Caco-2 (cell line): ENCODE results near the gene MEGF6. TPM values are rescaled to one million over a fixed set of nuclear protein-coding genes. Genes with fewer than 3 reads are reported as not detected.

Experiments
- BruUV-seq: library from RNA; stranded (reverse); fragments of 400-500 nt; replicated peaks from 2 replicates; lab custom pipeline; 2021; lab: Mats Ljungman, UMichigan
- CTCF ChIA-PET: fragments of 300-600 bp; sonication (Branson Sonifier 250); formaldehyde crosslinking; loops from one replicate; lab custom pipeline; 2022; ENCODE audit warnings: antibody characterized with exemption; lab: Charles Lee
- POLR2A ChIA-PET: fragments of 300-600 bp; sonication (Branson Sonifier 250); formaldehyde crosslinking; loops from one replicate; lab custom pipeline; 2022; ENCODE audit warnings: antibody characterized with exemption; lab: Charles Lee
- DNase-seq, 2 experiments: peaks; one replicate each; pipeline versions ENCODE4 v3.0.0 to v3.0.0-alpha.2; 2020 to 2022
- H3K27me3 ChIP-seq: replicated peaks from 2 replicates; pipeline ENCODE4 v1.6.0; 2011; ENCODE audit warnings: low read length; ENCODE audit not compliant: control insufficient read depth, insufficient read depth
- H3K36me3 ChIP-seq: 2 replicates; pipeline ENCODE4 v1.5.1; 2011; ENCODE audit warnings: low read length; ENCODE audit not compliant: control insufficient read depth, insufficient read depth
- H3K4me1 ChIP-seq: fragments of 250-450 bp; sonication (Bioruptor Pico); 2 replicates; pipeline ENCODE4 v1.5.1; 2020; ENCODE audit warnings: mild to moderate bottlenecking
- H3K4me3 ChIP-seq: 2 replicates; pipeline ENCODE4 v1.5.1; 2011; ENCODE audit warnings: low read depth, mild to moderate bottlenecking, control low read depth, low read length
- H3K9me3 ChIP-seq: fragments of 250-450 bp; sonication (Bioruptor Pico); 2 replicates; pipeline ENCODE4 v1.5.1; 2020; ENCODE audit warnings: mild to moderate bottlenecking, moderate library complexity
- H3K27ac Mint-ChIP-seq: one replicate; pipeline ENCODE4 v1.8.0; 2022; ENCODE audit warnings: mixed read lengths; ENCODE audit not compliant: unreplicated experiment
- H3K27me3 Mint-ChIP-seq: one replicate; pipeline ENCODE4 v1.8.0; 2022; ENCODE audit warnings: mixed read lengths; ENCODE audit not compliant: insufficient read depth, unreplicated experiment
- H3K36me3 Mint-ChIP-seq: one replicate; pipeline ENCODE4 v1.8.0; 2022; ENCODE audit warnings: mild to moderate bottlenecking, mixed read lengths; ENCODE audit not compliant: insufficient read depth, unreplicated experiment
- H3K4me1 Mint-ChIP-seq: one replicate; pipeline ENCODE4 v1.8.0; 2022; ENCODE audit warnings: low read depth, mixed read lengths; ENCODE audit not compliant: unreplicated experiment
- H3K4me3 Mint-ChIP-seq: one replicate; pipeline ENCODE4 v1.8.0; 2022; ENCODE audit warnings: mild to moderate bottlenecking, moderate library complexity, mixed read lengths; ENCODE audit not compliant: unreplicated experiment
- H3K9me3 Mint-ChIP-seq: one replicate; pipeline ENCODE4 v1.8.0; 2022; ENCODE audit warnings: mixed read lengths; ENCODE audit not compliant: unreplicated experiment
- CTCF ChIP-seq, 2 experiments: fragments of 200-600 bp in 1 of 2; IDR thresholded peaks; 1 replicate in 1 of 2; 2 replicates in 1 of 2; pipeline versions ENCODE4 v1.5.1 to v1.8.0; 2011 to 2022; ENCODE audit warnings: antibody characterized with exemption in 1 of 2, control low read depth in 1 of 2, inconsistent platforms in 1 of 2, low read depth in 1 of 2, low read length in 1 of 2, mild to moderate bottlenecking in 1 of 2, moderate library complexity in 1 of 2; ENCODE audit not compliant: insufficient read depth in 1 of 2, severe bottlenecking in 1 of 2, unreplicated experiment in 1 of 2
- intact Hi-C: fragments of 100-400 bp; cut with micrococcal nuclease; formaldehyde crosslinking; loops from one replicate; pipeline ENCODE4 v1.10.0; 2022; ENCODE audit not compliant: unreplicated experiment
- total RNA-seq: library from RNA; stranded (reverse); gene quantifications from 2 replicates; pipeline ENCODE4 v1.2.3, GENCODE V29; 2022

Gene MEGF6
- total RNA-seq, 1 experiment from 2014 or later = 13.3 TPM

GRCh38 chr1:3541465-3541864, 69.8 kb downstream of the MEGF6 start:
- Histone ChIP-seq H3K36me3 (no peaks in the 10 kb centered on the region), H3K9me3 (no peaks in the 10 kb centered on the region), H3K4me1 (no peaks in the 10 kb centered on the region), H3K4me3 (no peak overlapping the region), H3K27me3 (no peaks in the 10 kb centered on the region)
- ChIA-PET POLR2A (no interaction called here), CTCF (no interaction called here)
- Mint-ChIP-seq H3K4me1 (peaks cover 4% of the 10 kb centered on the region), H3K9me3 (no peaks in the 10 kb centered on the region), H3K27ac (no peak overlapping the region), H3K36me3 (no peaks in the 10 kb centered on the region), H3K27me3 (no peaks in the 10 kb centered on the region), H3K4me3 (no peak overlapping the region)
- intact Hi-C loops = no loop called here
- no TSS peak for BruUV-seq
- no peak for DNase-seq
- no peak for TF ChIP-seq CTCF (IDR thresholded peaks at IDR 0.05; ENCODE audit: insufficient read depth in 1 of 2, low read depth in 1 of 2, low read length in 1 of 2, severe bottlenecking in 1 of 2, unreplicated experiment in 1 of 2)

GRCh38 chr1:3540876-3541275, 70.4 kb downstream of the MEGF6 start:
- no peaks in the 10 kb centered on the region for H3K27me3 Mint-ChIP-seq
- H3K27me3 ChIP-seq = no peaks in the 10 kb centered on the region
- POLR2A ChIA-PET = no interaction called here

GRCh38 chr1:3539707-3540425, 71.4 kb downstream of the MEGF6 start:
- Mint-ChIP-seq H3K4me3 (no peak overlapping the region), H3K27me3 (no peaks in the 10 kb centered on the region), H3K4me1 (peaks cover 4% of the 10 kb centered on the region), H3K36me3 (no peaks in the 10 kb centered on the region), H3K27ac (no peak overlapping the region), H3K9me3 (no peaks in the 10 kb centered on the region)
- ChIA-PET POLR2A (no interaction called here), CTCF (no interaction called here)
- no TSS peak for BruUV-seq
- Histone ChIP-seq H3K36me3 (no peaks in the 10 kb centered on the region), H3K4me3 (no peak overlapping the region), H3K27me3 (no peaks in the 10 kb centered on the region), H3K4me1 (no peaks in the 10 kb centered on the region), H3K9me3 (no peaks in the 10 kb centered on the region)
- no peak for TF ChIP-seq CTCF (IDR thresholded peaks at IDR 0.05; ENCODE audit: insufficient read depth in 1 of 2, low read depth in 1 of 2, low read length in 1 of 2, severe bottlenecking in 1 of 2, unreplicated experiment in 1 of 2)
- DNase-seq = no peak
- intact Hi-C loops = no loop called here

More at GRCh38 chr1:3540876-3541275, 70.4 kb downstream of the MEGF6 start:
- H3K27ac Mint-ChIP-seq = no peak overlapping the region
- H3K9me3 ChIP-seq = no peaks in the 10 kb centered on the region
- H3K4me1 ChIP-seq = no peaks in the 10 kb centered on the region
- DNase-seq = no peak
- no peak overlapping the region for H3K4me3 ChIP-seq
- no peak for TF ChIP-seq CTCF (IDR thresholded peaks at IDR 0.05; ENCODE audit: insufficient read depth in 1 of 2, low read depth in 1 of 2, low read length in 1 of 2, severe bottlenecking in 1 of 2, unreplicated experiment in 1 of 2)
- BruUV-seq = no TSS peak
- H3K4me1 Mint-ChIP-seq = peaks cover 4% of the 10 kb centered on the region
- H3K36me3 Mint-ChIP-seq = no peaks in the 10 kb centered on the region
- no peaks in the 10 kb centered on the region for H3K36me3 ChIP-seq
- no peaks in the 10 kb centered on the region for H3K9me3 Mint-ChIP-seq
- CTCF ChIA-PET = no interaction called here
- intact Hi-C loops = no loop called here
- H3K4me3 Mint-ChIP-seq = no peak overlapping the region
